Nephron progenitor cell (in vitro differentiated cells): ENCODE data around the gene ARHGAP25.

ENCODE experiments used
- DNase-seq: peaks from one replicate; pipeline ENCODE4 v3.0.0; 2021
- H3K27ac Mint-ChIP-seq: 2 replicates; pipeline ENCODE4 v1.8.0; 2021; ENCODE audit warnings: mild to moderate bottlenecking, moderate library complexity, mixed read lengths
- H3K27me3 Mint-ChIP-seq: 2 replicates; pipeline ENCODE4 v1.8.0; 2021; ENCODE audit warnings: mild to moderate bottlenecking, low read depth, mixed read lengths; ENCODE audit not compliant: poor library complexity
- H3K36me3 Mint-ChIP-seq: 2 replicates; pipeline ENCODE4 v1.8.0; 2021; ENCODE audit warnings: low read depth, mixed read lengths
- H3K4me1 Mint-ChIP-seq: 2 replicates; pipeline ENCODE4 v1.8.0; 2021; ENCODE audit warnings: mixed read lengths
- H3K4me3 Mint-ChIP-seq: 2 replicates; pipeline ENCODE4 v1.8.0; 2021; ENCODE audit warnings: mild to moderate bottlenecking, moderate library complexity, mixed read lengths
- H3K9me3 Mint-ChIP-seq: 2 replicates; pipeline ENCODE4 v1.8.0; 2021; ENCODE audit warnings: mild to moderate bottlenecking, moderate library complexity, mixed read lengths
- TF ChIP-seq, protein P1 (sequence below): fragments of 200-600 bp; sonication (generic); IDR thresholded peaks from 2 replicates; pipeline ENCODE4 v1.5.0; 2021; ENCODE audit warnings: antibody characterized with exemption

Gene ARHGAP25

GRCh38 chr2:68741238-68741637, 6.6 kb downstream of the ARHGAP25 start:
- no peak for DNase-seq
- H3K4me1 Mint-ChIP-seq = no peaks in the 10 kb centered on the region
- H3K9me3 Mint-ChIP-seq = no peaks in the 10 kb centered on the region
- peaks cover 8% of the 10 kb centered on the region for H3K27me3 Mint-ChIP-seq
- H3K4me3 Mint-ChIP-seq = no peak overlapping the region
- no peak overlapping the region for H3K27ac Mint-ChIP-seq
- TF ChIP-seq, protein P1, sequence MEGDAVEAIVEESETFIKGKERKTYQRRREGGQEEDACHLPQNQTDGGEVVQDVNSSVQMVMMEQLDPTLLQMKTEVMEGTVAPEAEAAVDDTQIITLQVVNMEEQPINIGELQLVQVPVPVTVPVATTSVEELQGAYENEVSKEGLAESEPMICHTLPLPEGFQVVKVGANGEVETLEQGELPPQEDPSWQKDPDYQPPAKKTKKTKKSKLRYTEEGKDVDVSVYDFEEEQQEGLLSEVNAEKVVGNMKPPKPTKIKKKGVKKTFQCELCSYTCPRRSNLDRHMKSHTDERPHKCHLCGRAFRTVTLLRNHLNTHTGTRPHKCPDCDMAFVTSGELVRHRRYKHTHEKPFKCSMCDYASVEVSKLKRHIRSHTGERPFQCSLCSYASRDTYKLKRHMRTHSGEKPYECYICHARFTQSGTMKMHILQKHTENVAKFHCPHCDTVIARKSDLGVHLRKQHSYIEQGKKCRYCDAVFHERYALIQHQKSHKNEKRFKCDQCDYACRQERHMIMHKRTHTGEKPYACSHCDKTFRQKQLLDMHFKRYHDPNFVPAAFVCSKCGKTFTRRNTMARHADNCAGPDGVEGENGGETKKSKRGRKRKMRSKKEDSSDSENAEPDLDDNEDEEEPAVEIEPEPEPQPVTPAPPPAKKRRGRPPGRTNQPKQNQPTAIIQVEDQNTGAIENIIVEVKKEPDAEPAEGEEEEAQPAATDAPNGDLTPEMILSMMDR = no peak
- no peaks in the 10 kb centered on the region for H3K36me3 Mint-ChIP-seq

DNA sequence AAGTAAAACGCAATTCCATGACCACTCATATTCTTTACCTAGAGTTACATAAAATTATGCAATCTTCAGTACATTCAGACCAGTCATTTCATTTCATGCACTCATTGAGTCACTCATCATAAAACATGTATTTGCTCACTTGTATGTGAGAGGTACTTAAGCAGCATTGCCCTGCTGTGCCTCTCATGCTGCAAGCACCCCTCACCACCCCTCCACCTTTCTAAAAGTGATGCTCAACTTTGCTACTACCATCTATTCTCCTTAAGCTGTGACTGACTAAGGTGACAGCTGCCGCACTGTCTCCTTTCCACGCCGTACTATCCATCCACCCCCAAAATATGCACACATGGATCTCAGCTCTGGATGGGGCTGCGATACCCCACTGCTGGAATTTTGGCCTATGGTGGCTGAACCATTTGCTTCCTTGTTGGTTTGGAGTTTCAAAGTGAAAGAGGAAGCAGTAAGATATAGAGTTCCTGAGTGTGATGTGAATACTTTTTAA, 7.2 kb downstream of the ARHGAP25 start:
- no peak for DNase-seq
- Mint-ChIP-seq H3K36me3 (no peaks in the 10 kb centered on the region), H3K27ac (no peak overlapping the region), H3K4me3 (no peak overlapping the region), H3K9me3 (no peaks in the 10 kb centered on the region), H3K27me3 (peaks cover 8% of the 10 kb centered on the region), H3K4me1 (no peaks in the 10 kb centered on the region)
- TF ChIP-seq, protein P1 = no peak

- no peaks in the 10 kb centered on the region for H3K9me3 Mint-ChIP-seq
- no peak overlapping the region for H3K4me3 Mint-ChIP-seq
- no peak overlapping the region for H3K27ac Mint-ChIP-seq
- H3K27me3 Mint-ChIP-seq = peaks cover 8% of the 10 kb centered on the region
- no peaks in the 10 kb centered on the region for H3K36me3 Mint-ChIP-seq
- no peak for DNase-seq
- H3K4me1 Mint-ChIP-seq = no peaks in the 10 kb centered on the region
- TF ChIP-seq, protein P1 = no peak
Observed at GRCh38 chr2:68742626-68743415, 8.2 kb downstream of the ARHGAP25 start.

- Mint-ChIP-seq H3K9me3 (no peaks in the 10 kb centered on the region), H3K4me1 (no peaks in the 10 kb centered on the region), H3K36me3 (no peaks in the 10 kb centered on the region), H3K27ac (no peak overlapping the region), H3K4me3 (no peak overlapping the region), H3K27me3 (peaks cover 6% of the 10 kb centered on the region)
- TF ChIP-seq, protein P1 = no peak
- DNase-seq = no peak
Observed at GRCh38 chr2:68743531-68743930, 8.9 kb downstream of the ARHGAP25 start.

GRCh38 chr2:68744366-68744912, 9.8 kb downstream of the ARHGAP25 start:
- Mint-ChIP-seq H3K4me1 (no peaks in the 10 kb centered on the region), H3K9me3 (no peaks in the 10 kb centered on the region), H3K4me3 (no peak overlapping the region), H3K36me3 (no peaks in the 10 kb centered on the region), H3K27ac (peak overlapping the region; percentile 47), H3K27me3 (peaks cover 6% of the 10 kb centered on the region)
- TF ChIP-seq, protein P1 = no peak
- DNase-seq = no peak
